Cerebellar cortex (tissue), 1 donor: ENCODE results near the gene MLKL.
A peak's percentile ranks its signal among the peaks of the same experiment; 100 is the strongest.

Source experiments
- DNase-seq: peaks from one replicate; pipeline ENCODE4 v3.0.0-alpha.2; 2015; ENCODE audit warnings: low spot score

MLKL gene

DNA sequence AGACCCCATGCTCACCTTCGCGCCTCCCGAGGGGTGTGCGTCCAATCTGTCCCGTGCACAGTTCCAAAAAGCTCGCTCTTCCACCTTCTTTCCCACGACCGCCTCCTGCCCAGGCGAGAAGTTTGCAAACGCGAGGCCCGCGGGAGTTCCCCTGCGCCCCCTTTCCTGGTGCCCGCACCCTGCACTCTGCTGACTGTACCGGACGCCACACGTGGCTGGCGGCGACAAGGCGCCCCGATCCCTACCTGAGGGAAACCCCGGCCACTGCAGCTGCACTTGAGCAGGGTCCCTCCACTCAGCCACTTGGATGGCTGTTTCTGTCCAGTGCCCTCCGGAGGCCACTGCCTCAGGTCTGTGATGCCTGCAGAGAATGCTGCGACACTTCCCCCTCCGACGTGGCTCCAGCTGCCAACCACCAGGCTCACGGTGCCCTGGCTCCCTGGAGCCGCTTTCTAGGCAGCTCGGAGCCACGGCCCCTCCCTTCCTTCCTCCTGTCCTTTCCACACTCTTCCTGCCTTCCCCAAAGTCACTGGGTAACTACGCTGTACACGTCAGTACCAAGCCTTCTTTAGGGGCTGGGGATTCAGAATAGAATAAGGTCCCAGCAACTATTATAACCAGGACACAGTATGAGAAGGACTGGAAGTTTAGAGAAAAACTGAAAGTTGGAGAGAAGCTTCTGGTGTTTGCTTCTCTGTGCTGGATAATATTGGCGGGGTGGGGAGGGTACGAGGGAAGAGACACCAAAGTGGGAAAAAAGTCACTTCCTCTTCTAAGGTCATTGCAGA is at the start of gene MLKL:
Gene MLKL, minus strand, starts transcription at position 425 of the 788 bp plus-strand sequence. CDS start 5,105 bp downstream, outside the sequence.
- DNase-seq = no peak

DNA sequence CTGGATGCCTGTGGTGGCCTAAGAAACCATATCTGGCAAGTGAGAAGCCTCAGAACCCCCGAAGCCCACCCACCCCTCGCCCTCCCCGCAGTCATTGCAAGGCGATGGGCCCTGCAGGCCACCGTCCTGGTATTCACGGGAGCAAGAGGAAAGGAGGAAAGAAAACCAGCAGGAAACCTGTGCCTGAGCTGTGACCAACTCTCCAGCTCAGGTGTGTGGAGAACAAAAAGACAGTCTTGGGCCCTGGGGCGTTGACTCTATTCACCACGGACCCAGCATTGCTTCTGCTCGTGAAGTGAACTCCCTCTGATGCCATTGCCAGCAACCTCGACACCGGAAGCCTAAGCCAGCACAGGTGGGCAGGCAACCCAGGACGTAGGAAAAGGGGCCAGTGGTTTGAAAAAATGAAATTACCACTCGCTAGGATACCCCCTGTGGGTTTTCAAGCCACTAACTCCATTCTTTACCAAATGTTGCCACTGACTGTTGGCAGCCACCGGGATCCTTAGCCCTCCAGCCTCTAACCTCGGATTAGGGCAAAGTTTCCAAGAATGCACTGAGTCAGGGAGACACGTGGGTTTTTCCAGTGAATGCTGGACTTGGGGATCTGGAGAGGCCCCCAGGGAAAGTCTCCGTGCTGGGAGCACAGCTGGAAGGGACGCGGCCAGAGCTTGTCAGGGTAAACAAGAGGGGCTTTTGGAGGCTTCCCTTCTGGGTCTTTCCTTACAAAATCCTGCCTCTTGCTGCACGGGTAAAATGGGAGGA is 48.8 kb upstream of the MLKL start:
- DNase-seq = no peak

DNA sequence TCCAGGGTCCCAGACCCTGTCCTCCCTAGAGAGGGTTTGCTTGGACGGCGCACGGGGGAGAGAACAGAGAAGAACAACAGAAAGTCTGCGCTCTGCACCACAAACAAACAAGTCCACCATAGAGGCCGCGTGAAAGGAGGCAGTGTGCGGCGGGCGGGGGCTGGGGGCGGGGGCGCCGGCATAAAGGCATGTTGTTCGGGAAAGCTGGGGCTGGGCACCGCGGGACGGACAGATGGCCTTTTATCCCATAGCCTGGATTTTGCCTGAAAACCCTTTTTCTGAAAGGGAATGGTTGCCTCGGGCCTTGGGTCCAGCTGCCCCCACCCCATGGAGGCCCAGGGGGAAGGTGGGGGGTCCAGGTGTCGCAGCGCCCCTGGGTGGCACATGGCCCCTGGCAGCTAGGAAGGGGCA is 48.0 kb upstream of the MLKL start:
- no peak for DNase-seq

DNA sequence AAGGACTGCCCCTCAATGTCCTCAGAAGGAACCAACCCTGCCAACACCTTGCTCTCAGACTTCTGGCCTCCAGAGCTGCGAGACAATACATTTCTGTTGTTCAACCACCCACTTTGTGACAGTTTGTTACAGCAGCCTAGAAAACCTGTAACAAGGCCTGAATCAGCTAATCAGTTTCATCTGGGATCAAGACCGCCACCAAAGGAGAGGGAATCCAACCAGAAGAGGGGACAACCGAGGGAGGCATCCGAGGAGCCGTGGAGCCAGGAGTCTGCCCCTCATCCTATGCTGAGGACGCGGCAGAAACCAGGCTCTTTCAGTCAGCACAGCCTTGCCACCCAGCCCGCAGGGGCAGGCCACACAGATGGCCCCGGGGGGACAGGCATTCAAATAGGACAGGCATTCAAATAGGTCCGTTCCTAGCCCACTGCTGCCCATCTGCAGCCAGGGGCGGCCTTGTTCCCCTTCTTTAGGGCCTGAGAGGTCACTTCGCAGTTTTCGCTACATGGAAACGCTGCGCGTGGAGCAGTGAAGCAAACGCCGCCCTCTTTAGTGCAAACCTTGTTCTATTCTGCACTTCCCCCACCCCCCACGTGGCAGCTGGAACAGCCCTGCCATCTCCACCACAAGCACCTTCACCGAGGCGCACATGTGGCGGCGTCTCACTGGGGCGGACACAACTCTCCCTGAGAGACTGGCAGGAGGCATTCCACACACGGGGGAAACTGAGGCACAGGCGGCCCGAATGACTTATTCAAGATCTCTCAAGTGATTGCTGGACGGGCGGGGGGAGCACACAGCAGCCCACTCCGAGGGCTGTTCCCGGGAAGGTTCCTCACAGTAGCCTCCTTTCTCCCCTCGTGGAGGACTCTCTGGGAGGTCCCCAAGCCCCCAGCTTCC is 47.3 kb upstream of the MLKL start:
- no peak for DNase-seq

DNA sequence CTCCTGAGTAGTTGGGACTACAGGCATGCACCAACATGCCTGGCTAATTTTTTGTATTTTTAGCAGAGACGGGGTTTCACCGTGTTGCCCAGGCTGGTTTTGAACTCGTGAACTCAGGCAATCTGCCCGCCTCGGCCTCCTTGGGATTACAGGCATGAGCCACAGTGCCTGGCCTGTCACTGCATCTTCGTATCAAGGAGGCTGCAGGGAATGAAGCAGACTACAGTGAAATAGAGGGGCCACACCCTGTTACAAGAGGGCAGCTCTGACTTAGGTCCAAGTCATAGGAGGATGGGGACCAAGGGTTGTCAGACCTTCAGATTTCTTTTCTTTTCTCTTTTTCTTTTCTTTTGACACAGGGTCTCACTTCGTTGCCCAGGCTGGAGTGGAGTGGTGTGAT is 45.3 kb upstream of the MLKL start:
- DNase-seq = no peak

DNA sequence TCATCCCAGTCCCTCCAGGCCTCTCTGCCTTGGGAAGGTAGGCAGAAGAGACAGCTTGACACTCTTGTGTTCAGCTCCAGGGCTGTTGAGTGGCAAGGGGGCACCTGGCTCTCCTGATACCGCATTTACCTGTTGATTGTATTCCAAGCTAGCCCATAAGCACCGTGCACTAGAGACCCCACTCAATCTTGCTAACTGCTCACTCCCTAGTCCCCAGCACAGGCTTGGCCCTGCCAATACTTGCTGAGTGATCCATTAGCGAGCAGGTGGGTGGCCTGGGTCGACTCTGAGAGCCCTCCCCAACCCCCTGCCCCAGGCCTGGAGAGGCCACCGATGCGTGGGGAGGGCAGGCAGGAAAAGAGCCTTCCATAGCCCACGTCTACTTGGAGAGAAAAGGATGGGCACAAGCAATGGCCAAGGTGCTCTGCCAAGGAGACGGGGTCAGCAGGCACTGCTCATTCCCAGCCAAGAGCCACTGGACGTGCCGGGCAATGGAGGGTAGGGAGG is 44.5 kb upstream of the MLKL start:
- no peak for DNase-seq

DNA sequence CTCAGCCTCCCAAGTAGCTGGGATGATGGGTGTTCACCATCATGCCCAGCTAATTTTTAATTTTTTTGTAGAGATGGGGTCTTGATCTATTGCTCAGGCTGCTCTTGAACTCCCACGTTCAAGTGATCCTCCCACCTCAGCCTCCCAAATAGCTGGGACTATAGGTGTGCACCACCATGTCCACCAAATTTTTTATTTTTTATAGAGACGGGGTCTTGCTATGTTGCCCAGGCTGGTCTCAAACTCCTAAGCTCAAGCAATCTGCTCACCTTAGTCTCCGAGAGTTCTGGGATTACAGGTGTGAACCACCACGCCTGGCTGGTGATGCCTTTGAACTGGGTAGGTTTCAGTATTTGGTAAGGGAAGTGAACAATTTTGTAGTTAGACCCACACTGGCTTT is 43.9 kb upstream of the MLKL start:
- DNase-seq = no peak

DNA sequence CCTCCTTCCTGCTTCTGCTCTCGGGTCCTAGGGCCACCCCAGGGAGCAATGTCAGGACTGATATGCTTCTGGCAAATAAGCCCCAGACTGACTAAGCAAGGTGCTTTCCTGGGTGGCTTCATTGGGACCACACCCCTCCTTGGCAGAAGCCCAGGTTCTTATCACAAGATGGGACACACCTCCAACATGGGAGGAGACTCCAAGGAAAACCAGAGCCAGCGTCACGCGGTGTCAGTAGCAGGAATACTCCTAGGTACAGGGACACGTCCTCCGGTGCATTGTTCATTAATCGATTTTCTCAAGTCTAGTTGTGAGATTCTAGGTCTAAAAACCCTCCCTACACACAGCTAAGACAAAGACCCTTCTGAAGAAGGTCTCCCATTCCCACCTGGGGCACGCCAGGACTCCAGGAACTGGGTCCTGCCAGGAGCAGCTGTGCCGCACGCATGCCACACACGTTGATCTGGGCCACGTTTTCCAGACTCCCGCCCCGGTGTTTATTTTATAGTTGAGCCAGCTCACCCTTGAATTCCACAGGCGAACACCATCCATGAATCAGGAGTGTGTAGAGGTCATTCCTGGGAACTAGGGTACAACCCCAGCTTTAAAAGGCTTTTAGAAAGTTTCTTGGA is 43.1 kb upstream of the MLKL start:
- no peak for DNase-seq

DNA sequence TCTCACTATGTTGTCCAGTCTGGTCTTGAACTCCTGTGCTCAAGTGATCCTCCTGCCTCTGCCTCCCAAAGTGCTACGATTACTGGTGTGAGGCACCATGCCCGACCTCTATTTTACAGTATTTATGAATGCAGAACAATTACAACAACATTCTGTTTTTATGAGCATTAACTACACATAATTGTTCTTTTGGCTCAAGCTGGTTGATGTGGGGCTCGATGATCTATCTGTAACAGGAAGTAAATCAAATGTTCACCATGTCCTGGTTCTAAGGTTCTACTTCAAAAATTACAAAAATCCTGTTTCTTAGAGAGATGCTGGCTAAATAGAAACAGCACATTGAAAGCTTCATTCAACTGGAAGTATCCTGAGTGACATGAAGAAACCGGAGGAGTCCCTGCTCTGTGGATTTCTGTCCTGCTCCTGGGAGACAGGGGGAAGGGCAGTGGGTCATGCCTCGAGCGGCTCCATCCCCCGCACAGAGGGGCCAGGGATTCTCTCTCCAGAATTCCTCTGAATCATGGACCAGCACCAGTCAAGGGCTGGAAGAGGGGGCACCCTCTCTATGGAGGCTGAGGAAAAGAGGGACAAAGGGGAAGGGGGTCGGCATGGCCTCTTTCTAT is 42.5 kb upstream of the MLKL start:
- DNase-seq = no peak

DNA sequence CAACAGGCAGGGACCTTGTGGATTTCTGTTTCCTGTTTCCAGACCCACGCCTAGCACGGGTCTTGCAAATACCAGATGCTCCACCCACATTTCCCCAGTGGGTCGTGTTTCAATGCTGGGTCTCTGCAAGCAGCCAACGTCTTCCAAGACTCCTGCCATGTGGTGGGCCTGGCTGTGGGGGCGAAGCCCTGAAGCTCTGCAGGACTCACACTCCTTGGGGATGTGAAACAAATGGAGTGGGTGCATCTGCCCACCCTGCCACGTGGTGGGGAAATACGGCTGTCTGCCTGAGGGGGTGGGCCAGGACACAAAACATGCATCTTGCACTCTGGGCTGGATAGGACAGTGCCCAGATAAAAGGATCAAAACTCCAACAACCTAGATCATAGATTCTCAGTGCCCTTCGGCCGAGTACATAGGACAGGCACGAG is 41.4 kb upstream of the MLKL start:
- DNase-seq = no peak

DNA sequence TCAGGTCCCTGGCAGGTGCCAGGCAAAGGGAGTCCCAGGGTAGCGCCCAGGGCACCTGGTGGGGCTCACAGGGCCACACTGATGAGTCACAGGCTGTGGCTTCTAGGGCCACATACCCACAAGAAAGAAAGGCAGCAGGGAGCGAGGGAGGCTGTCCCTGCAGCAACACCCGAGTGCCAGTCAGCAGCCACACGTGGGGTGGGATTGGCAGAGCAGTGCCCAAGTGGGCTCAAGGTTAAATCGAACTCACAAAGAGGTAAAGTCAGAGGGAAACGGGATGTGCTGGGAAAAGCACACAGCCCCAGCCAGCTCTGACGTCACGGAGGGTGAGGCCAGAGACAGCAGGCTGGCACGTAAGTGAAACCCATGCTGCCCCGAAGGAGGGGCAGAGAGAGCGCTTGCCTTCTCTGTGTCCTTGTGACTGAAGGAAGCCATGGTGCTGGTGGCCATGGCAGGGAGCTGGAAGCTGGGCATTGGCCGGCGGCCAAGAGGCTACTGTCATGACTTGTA is 40.2 kb upstream of the MLKL start:
- DNase-seq = peak; percentile 11

DNA sequence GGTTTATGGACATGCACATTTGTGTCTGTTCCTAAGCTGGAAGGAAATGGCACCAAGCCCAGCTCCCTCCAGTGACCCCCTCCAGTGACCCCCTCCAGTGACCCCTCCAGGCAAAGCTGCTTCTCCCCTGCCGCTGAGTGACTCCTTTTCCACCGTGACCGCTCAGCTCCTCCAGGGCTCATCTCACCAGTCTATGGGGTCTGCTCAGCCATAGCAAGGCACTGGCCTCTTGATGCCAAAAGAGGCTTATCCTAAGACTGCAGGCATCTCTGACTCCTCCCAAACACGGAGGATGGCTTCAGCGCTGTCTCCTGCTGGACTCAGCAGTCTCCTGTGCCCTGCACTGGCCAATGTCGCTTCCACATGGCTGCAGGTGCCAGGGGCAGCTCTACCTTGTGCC is 38.6 kb upstream of the MLKL start:
- no peak for DNase-seq

DNA sequence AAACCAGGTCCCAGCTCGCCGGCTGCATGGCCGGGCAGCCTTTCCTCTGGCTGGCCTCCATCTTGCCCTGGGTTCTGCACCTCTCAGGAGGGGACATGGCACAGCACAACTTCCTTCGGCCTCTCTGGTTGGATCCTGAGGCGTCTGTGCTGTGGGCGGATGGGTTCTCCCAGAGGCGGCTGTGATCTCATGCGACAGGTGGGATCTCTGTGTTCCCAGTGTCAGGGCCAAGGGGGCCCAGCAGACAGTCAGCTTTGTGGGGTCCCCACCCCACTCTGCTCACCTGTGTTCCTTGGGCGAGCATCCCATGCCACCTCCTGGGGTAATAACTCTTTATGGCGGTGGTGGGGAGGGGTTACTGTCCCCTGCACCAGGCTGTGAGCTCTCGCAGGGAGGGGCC is 38.2 kb upstream of the MLKL start:
- no peak for DNase-seq

DNA sequence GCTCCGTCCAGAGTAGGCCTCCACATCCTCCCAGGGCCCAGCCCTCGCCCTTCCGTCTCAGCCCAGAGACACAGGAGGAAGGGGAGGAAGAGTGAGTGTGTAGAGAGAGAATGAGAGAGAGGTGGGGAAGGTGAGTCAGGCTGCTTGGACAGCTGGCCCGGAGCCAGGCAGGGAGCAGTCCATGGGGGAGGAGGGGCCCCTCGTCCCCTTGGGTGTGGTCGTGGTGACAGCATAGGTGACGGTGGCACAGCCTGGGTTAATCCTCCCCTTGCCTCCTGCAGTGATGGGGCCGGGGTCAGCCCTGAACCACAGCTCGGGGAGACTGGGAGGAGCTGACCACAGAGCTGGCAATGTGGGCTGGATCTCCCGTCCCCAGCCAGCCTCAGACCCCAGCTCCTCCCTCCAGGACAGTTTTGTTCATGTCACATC is 37.5 kb upstream of the MLKL start:
- DNase-seq = no peak

DNA sequence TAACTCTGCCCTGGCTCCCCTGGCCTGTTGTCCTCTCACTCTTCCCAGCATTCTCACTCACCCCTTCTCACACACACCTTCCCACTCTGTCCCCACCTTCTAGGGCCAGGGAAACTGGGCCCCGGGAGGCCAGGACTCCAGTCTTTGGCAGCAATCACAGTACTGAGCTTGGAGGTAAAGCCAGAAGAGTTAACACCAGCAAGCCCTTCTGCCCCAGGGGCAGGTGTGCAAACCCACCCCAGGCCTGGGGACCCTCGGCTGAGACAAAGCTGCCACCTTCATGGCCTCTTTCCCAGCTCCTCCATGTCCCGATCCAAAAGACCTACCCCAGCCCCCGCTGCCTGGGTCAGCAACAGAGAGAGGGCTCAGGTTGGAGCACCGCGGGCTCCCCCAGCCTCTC is 36.9 kb upstream of the MLKL start:
- DNase-seq = no peak

DNA sequence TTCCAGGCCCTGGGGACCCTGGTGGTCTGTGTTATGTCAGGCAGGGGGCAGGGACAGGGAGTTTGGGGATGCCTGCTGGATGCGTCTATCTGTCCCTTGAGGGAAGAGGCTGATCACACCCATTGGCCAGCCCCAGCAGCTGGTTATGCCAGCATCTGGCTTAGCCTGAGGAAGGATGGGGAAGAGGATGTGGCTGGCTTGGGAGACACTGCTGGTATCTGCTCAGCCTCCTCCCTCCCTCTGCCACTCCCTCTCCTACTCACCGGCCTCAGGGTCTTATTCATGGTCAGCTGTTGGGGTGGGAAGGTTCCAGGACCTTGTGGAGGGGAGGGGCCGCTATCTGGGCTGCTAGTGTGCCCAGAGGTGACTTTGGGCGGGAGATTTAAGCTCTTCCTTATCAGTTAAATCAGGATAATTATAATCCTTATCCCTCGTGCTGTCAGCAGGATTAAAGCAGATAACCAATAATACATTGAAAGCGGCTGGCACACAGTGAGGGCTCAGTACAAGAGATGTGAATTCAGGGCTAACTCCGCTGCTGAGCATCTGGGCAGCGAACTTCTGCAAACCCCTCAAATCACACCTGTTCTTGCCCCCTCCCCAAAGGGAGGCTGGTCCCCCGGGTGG is 36.0 kb upstream of the MLKL start:
- no peak for DNase-seq

DNA sequence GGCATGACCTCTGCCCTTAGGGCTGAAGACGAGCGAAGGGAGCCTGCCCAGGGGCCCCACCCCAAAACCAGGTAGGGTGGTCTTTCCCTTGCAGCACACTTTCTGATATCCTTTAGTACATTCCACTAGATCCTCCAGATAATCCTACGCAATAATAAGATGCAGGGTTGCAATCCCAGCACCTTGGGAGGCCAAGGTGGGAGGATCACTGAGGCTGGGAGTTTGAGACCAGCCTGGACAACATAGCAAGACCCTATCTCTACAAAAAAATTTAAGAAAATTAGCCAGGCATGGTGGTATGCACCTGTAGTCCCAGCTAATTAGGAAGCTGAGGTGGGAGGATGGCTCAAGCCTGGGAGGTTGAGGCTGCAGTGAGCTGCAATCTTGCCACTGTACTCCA is 34.9 kb upstream of the MLKL start:
- no peak for DNase-seq

DNA sequence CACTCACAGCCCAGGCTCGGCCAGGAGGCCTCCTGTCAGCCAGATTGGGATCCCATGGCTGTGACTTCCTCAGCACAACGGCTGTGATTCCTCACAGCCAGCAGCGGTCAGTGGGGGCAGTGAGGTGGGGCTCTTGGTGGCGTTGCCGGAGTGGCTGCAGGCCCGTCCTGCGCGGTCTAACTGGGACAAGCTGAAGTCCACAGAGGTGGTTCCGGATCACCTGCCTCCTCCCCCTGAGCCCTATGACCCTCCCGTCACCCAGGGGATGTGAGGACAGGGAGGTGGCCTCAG is 34.4 kb upstream of the MLKL start:
- no peak for DNase-seq

DNA sequence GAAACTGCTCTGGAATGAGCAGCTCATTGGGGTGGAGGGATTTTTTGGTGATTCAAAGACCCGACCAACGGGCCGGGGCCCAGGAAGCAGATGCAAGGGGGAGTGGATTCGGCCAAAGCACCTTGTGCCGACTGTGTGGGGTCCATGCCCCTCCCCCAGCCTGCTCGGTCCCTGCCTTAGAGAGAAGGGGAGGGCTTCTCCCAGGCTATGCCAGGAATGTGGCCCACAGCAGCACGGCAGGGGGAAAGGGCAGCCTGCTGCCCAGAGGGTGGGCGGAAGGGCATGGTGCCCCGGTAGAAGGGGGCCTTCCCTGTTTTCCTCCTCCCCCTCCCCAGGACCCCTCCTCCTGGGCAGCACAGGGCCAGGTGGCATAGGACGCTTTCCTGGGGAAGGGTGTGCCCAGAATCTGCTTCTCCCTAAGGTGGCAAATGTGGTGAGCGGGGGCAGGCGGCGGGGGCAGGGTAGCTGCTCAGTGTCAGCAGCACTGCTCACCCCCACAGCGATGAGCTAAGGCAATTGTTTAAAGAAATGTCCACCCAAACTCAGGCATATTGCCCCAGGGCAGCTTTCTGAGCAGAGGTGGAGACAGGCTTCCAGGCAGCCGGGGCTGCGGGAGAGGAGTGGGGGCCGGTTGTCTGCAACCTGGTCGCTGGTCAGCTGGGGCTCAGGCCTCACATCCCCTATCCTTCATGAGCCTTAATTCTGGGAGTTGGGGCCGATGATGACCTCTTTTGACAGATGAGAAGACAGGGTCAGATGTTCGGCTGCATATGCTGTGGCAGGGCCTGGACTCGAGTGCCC is 33.9 kb upstream of the MLKL start:
- no peak for DNase-seq
